ENCODE measurements around the gene AFF3.

Gene AFF3

DNA sequence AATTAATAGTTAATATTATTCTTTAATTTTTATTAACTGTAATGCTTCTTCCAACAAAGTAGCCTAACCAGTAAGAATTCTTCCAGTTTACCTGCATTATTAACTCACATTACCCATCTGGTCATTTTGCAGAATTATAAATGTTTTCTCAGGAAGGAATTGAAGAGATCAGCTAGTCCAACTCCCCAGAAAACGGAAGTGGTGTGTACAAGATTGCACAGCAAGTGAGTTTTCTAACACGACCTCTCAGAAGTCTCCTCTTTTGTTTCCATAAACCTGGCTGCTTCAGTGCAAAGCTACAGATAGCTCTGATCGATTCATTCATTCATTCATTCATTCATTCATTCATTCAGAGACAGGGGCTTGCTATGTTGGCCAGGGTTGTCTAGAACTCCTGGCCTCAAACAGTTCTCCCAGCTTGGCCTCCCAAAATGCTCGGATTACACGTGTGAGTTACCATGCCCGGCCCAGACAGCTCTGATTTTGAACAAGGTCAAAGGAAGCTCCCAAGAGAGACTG lies 523.8 kb downstream of the AFF3 start:
- DNase-seq, result no peak

DNA sequence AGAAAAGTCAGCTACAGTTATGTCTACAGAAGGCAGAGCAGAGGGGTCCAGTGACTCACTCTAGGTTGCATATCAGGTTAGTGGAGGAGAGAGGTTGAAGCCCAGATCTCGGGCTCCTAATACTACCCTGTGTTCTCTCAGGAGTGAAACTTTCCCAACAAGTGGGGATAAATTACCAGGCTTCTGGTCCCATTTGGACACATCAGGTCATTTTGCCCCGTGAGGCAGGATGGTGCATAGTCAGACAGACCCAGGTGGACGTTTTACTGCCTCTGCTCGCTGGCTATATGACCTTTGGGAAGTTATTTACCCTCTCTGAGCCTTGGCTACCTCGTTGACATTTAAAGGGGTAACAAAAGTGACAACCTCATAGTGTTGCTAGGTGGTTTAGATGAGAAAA lies 524.6 kb downstream of the AFF3 start:
- no peak for DNase-seq

DNA sequence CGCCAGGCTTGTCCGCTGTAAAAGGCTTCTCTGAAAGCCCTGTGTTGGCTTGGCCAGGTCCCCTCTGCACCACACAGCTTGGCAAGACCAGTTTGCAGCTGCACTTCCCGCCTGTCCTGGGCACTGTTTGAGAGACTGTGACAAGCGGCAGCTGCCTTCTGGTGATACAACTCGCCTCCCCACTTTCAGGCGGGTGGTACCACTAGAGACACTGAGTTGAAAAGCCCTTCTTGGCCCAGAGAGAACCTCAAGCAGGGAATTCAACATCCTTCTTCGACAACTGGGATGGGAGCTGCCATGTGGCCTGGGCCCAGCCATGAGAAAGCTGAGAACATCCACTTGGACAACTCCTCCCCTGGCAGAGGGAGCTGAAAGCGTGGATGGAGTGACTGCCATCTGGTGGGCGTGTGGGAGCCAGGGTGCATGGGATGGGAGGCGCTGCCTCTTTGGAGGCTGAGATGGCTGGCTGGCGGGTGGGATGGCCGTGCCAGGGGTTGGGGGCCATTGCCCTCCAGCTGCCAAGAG lies 527.1 kb downstream of the AFF3 start:
- DNase-seq, result peak; percentile 50

DNA sequence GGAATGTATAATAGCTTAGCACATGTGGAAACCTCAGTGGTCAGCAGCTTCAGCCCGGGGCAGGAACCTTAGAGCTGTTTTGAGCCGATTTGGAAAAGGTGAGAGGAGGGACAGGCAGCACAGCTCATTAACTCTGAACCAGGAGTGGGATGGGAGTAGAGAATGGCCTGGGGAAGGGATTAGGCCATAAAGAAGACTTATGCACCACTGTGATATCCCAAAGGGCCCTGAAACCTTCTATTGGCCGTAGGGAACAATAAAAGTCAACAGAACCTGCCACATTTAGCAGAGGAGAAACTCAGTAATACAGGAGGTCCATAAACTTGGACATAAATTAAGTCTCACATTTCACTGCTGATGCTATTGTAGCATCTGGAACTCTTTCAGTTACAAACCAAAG lies 528.4 kb downstream of the AFF3 start:
- DNase-seq, result no peak

DNA sequence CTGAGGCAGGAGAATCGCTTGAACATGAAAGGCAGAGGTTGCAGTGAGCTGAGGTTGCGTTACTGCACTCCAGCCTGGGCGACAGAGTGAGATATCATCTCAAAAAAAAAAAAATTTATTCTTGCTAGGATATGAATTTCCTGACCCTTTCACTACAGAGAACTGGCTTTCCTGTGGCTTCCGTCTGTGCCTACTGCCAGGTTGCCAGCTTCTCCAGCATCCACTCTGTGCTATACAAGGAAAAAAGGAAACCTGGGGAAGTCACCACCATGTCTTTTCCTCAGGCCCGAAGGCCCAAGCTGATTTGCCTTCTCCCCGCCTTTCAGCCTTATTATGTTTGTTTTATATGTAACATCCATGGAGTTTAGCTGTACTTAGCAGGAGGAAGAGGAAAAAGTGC lies 530.6 kb downstream of the AFF3 start:
- DNase-seq, result no peak

DNA sequence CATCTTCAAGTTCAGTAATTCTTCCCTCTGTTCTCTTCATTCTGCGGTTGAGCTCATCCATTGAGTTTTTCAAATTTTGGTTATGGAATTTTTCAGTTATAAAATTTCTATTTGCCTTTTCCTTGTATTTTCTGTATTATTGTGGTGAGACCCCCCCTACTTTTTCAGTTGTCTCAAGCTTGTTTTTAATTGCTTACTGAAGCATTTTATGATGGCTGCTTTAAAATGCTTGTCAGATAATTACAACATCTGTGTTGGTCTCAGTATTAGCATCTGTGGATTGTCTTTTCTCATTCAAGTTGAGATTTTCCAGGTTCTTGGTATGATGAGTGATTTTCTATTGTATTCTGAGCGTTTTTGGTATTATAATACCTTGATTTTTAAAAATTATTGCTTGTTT lies 531.4 kb downstream of the AFF3 start:
- peak; percentile 5 for DNase-seq

DNA sequence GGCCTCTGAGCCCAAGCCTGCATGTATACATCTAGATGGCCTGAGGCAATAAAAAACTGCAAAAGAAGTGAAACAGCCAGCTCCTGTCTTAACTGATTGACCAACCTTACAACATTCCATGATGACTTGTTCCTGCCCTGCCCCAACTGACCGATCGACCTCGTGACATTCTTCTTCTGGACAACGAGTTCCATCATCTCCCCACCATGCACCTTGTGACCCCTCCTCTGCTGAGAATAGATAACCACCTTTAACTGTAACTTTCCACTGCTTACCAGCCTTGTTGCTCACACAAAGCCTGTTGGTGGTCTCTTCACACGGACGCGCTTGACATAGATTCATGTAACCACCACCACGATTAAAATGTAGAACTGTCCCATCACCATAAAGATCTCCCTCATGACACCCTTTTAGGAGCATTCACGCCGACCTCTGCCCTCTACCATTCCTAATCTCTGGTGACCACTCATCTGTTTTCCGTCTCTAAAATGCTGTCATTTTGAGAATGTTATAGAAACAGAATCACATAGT lies 532.5 kb downstream of the AFF3 start:
- no peak for DNase-seq

DNA sequence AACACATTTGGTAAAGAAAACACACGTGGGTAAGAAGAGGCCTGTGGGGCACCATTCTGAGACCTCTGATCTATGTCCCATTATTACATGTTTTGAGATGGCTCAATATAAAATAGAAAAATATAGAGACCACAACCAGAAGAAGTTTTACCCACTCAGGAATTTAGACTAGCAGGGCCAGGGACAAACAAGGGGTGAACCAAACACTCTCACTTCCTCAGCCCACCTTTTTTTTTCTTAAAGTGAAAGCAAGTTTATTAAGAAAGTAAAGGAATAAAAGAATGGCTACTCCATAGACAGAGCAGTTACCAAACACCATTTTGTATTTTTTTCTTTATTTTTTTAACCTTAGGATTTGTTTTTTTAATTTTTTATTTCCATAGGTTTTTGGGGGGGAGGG lies 533.5 kb downstream of the AFF3 start:
- DNase-seq, result no peak

DNA sequence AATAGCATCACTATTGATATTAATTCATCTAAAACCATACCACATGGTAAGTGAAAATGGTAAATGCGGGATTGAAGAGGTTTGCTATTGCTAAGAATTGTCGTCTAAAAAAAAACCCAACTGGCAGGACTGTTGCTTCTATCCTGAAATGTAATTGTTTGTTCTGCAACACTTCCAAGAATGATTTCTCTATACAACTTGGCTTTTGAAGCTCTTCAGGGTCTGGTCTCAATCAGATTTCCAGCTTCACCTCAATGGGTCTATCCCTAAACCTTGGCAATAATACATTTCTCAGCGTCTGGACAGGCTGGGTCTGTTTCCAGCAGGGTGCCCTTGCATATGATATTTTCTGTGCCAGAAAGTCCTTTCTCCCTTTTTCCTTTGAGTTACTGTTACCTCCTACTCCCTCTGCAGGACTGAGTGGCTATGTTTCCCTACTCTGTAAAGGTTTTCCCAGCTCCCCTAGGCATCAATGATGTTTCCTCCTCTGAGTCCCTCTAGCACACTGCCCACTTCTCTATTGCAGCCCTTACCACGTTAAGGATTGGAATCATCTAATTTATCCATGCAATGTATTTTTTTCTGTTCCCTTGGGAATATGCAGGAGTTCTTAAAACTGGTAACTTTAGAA lies 534.4 kb downstream of the AFF3 start:
- DNase-seq, result peak; percentile 38

DNA sequence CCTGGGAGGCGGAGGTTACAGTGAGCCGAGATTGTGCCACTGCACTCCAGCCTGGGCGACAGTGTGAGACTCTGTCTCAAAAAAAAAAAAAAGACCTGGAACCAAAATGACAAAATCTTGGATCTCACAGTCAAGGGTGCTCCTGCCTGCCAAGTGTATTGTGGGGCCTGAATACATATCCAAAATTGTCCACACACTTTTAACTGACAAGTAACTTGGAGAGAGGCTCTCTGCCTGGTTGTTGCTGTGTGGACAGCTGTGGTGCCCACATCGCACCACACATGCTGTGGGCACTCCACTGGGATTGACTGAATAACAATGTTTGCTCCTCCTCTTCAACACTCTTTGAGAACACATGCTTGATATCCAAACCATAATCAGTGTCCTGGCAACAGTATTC lies 534.9 kb downstream of the AFF3 start:
- DNase-seq, result no peak

DNA sequence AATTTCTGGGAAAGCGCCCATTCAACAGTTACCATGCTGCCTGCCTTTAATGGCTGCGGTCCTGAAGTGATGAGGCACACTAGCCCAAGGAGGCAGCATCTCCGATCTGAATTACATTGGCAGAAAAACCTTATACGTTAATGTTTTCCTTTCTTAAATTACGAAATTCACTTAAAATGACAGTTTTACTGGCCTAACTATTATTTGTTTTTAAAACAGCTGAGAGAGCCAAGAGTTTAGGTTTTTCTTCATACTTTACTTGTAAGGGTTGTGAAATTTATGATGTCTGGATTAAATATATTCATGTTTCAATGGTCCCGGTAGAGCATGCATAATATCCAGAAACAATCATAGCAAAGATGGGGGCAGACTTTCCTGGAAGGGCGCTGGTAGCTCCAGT lies 537.4 kb downstream of the AFF3 start:
- DNase-seq, result no peak

DNA sequence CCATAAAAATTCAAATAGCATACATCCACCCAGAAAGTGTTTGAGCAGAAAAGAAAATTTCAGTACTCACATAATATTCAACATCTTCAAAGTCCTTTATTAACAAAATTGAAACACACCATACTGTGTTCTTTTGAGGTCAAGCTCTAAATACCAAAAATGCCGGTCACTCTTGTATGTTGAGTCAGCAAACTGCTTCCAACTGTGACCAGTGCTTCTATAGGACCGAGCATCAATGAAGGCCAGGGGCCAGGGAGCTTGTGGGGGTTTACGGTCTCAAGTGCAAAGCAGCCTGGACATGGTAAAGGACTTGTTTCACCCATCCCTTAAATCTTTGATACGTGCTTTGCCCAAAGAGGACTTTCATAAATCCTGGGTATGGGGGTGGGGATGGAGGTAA lies 539.9 kb downstream of the AFF3 start:
- DNase-seq, result no peak

DNA sequence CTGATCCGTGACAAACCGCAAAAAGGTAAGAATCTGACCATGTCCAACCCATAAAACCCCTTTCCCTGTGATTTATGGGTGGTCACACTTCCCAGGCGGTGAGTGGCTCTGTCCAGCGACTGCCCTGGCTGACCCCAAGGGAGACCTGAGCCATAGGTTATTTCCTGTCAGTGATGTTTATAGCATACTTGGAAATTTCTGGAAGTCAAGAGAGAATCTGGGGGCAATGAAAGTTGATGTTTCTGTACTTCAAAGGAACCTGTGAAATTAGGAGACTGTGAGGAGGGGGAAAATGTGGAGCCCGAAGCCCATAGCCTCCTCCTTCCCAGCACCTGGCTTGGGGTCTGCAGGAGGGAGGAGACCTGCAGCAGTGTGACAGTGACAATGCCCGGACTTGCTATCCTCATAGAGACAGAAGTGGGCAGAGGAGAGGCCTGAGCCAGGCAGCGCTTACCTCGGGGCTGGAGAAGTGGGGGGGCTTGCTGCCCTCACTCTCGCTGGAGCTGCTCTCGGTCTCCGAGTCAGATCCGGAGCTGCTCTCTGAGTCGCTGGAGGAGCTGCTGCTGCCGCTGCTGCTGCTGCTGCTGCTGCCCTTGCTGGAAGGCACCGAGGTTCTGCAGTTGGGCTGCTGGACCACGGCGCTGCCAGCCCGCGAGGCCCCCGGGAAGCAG lies 541.3 kb downstream of the AFF3 start:
- no peak for DNase-seq

DNA sequence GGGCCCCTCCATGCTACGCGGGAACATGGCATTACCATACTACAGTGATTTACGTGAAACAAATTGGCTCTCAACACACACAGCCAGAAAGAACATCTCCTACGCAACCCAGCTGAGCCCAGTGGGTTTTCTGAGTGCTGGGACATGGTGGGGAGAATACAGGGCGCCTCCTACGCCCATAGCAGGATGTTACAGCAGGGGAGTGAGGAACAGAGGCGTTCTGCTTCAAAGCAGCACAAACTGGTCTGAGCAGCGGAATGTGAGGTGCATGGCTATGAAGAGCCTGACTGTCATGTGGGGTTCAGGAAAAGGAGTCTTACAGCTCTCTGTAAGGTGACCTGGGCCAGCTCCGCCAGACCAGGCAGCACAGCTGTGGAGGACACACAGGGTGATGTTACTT lies 543.9 kb downstream of the AFF3 start:
- no peak for DNase-seq

DNA sequence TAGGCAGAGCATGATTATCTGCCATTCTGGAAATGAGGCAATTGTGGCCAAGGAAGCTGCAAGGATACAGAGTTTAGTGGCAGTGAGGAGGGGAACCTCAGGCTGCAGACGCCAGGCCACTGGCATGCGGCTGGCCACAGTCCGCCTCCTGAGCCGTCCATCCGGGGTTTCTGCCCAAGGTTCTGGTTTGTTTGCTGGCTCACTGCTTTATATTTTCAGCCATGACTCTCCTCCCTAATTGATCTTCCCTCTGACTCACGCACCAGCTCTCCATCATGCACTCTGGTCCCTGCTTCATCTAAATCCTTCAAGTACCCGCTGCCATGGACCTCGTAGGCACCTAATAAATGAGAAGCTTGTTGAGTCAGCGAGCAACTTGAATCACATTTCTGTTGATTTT lies 544.8 kb downstream of the AFF3 start:
- DNase-seq, result no peak

DNA sequence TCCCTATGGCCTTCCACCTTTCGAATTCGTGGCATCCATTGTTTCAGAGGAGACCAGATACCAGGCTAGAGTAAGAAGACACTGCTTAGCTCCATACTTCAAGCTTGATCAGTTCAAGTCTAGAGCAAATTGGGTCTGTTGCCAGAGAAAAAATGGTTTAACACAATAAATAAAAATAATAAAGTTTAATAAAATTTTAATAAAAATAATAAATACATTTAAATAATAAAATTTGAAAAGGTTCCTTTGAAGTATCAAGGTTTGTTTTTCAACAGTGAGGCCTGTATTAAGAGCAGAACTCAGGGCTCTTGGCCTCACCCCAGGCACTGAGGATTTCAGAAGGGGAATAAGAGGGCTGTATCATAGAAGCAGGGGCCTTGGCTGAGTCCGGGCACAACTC lies 547.0 kb downstream of the AFF3 start:
- no peak for DNase-seq

DNA sequence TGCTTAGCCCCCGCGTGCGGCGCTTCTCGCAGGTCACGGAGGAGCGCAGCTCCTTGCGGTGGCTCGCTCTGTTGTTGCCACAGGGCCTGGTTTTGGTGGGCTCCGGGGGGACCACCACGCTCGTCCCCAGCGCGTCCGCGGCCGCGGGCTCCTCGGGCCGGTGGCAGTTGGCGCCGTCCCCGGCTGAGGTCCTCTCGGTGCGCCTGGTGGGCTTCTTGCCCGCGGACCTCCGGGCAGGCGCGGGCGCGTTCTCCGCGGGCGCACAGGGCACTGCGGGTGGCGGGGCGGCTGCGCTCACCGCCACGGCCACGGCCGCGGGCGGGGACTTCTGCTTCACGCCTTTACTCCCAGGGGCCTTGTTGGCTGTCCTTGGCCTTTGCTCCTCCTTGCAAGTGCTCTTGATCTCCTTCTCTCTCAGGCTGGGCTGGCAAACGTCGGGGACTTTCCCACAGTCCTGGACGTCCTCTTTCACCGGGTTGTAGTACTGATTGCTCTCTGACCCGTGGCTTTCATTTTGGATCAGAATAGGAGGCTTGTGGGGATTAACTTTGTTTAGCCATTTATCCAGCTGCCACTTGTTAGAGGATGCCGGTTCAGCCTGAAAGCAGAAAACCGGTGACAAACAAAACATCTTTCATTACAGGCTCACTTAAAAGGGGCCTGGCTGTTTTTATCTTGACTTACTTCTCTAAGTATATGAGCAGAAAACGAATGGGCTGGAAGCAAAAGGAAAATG lies 548.5 kb downstream of the AFF3 start:
- DNase-seq, result no peak

DNA sequence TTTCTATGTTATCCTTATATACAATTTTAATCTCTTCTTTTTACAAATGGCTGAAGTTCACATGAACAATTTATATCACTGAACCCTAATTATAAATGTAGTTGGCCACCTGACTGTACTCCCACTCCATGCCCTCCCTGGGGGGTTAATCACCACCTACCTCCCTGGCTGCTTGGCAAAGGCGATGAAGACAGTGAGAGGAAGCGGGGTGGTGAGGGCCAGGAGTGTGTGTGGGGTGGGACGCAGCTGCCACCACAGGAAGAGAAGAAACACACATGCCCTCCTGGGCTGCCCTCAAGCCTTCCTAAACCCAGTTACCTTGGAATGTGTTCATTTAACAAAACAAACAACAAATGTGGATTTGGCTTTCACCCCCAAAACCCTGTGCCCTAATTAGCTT lies 565.6 kb downstream of the AFF3 start:
- DNase-seq, result no peak

DNA sequence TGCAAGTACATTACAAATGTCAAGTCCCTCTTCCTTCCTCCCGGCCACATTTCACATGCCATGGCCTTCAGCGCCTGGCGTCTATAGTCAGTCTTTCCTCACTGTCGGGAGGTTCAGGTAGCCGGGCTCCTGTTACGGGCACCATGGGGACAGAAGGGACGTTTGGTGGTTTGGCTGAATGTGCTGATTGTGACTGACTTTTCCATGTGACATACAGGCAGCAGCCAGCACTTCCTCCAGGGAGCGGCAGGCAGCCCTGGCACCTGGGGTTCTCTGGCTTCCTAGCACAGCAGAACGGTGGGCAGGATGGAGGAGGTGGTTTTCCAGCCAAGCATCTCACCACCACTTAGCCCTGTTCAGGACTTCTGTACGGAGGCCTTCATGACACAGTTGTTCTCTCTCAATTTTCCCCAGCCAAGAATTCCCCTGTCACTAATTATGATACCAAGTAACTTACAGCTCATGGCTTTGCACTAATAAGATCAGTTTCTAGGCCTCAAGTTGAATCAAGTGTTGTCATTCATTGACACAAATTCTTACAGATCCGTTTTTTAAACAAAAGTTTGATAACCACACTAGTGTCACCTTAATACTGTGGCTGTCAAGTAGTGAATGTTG lies 568.6 kb downstream of the AFF3 start:
- peak; percentile 47 for DNase-seq

DNA sequence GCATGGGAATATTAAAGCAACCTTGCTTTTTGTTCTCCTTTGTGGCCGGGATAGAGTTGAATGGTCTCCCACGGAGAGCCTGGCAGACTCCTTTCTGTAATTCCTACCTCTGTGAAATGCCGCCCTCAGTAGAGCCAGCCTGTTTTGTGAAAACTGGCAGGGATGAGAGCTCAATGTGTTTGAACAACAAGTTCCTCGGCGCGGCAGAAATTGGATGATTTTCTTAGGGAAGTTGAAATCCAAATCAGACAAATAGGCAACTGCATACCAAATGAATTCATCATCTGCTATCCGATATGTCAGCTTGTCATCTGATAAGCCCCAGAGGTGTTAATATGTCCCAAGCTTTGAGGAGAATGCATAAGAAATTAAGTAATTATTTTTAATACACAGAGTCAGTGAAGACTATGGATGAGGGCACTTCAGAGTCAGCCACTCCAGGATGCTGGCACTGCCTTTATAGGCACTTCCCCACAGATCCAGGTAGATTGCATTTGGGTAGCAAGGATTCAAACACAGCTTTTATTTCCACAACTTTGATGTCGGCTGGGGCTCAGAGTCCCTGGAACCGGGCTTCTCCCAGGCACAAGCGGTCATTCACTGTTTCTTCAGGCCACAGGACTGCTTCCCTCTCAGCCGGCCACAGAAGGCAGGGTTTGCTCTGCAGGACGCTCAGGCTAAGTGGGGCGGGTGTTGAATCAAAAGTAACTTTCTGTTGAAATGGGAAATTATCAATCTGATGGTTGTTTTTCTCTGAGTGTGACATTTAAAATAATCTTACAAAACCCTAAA lies 569.8 kb downstream of the AFF3 start:
- peak; percentile 73 for DNase-seq

DNA sequence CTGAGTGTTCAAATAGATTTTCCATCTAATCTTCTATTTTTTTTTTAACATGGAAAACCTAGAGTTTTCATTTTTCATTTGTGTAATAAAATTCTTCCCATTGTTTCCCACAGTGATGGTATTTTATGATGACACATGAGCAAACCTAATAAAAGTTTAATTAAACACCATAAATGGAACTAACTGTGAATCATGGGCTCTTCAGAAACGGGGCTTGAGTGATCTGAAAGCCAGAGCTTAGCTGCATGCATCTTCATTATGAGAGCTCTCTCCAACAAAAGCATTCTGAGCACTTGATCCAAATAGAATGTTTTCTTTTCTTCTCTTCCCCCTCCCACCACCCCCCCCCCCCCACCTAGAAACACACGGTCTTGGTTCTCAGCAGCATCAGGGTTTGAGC lies 570.4 kb downstream of the AFF3 start:
- DNase-seq, result peak; percentile 53

DNA sequence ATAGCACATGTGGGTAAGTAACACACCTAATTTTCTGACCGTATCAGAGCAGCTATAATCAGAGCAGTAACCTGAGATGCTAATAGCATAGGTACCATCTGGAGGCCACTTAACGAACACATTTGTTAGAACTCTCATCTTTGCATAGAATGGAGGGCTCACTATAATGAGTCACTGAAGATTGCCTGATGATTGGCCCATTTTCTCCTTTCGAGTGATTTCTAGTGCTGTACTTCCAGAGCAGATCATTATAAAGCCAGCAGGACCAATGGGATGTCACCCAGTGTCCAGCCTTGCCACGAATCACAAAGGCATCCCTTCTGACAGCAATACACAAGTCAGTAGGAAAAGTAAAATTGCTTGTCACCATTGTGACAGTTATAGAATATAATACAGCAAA lies 570.9 kb downstream of the AFF3 start:
- peak; percentile 99 for DNase-seq

All from NCI-H2171 treated with DMSO at 0.1 percent for 48 hours (cell line).